IPS-20b (cell line): ENCODE results near the gene TMEM62.

Experiments
- H3K27ac ChIP-seq: one replicate; pipeline ENCODE4 v1.5.1; 2013; ENCODE audit warnings: low read length
- H3K27me3 ChIP-seq: 2 replicates; pipeline ENCODE4 v1.6.1; 2013; ENCODE audit warnings: mild to moderate bottlenecking, low read length, inconsistent platforms; ENCODE audit not compliant: insufficient read depth
- H3K36me3 ChIP-seq: 2 replicates; pipeline ENCODE4 v1.6.1; 2013; ENCODE audit warnings: low read depth, mild to moderate bottlenecking, inconsistent platforms, low read length, moderate library complexity; ENCODE audit not compliant: insufficient read depth
- H3K4me1 ChIP-seq: 2 replicates; pipeline ENCODE4 v1.6.1; 2013; ENCODE audit warnings: mild to moderate bottlenecking, control low read depth, inconsistent platforms, low read length, moderate library complexity; ENCODE audit not compliant: insufficient read depth
- H3K4me3 ChIP-seq: 2 replicates; pipeline ENCODE4 v1.5.1; 2013; ENCODE audit warnings: mild to moderate bottlenecking, low read length, inconsistent platforms
- H3K9ac ChIP-seq: 2 replicates; pipeline ENCODE4 v1.6.1; 2013; ENCODE audit warnings: low read depth, mild to moderate bottlenecking, inconsistent platforms, low read length, moderate library complexity
- H3K9me3 ChIP-seq: 2 replicates; pipeline ENCODE4 v1.6.1; 2013; ENCODE audit warnings: mild to moderate bottlenecking, low read depth, low read length, inconsistent platforms; ENCODE audit not compliant: insufficient read depth

The TMEM62 gene

GRCh38 chr15:43226436-43227305 is 93.3 kb downstream of the TMEM62 start:
- Histone ChIP-seq H3K9ac (no peak overlapping the region), H3K4me3 (no peak overlapping the region), H3K36me3 (no peaks in the 10 kb centered on the region), H3K27me3 (no peaks in the 10 kb centered on the region), H3K27ac (no peak overlapping the region), H3K9me3 (no peaks in the 10 kb centered on the region), H3K4me1 (no peaks in the 10 kb centered on the region)

- H3K9me3 ChIP-seq: no peaks in the 10 kb centered on the region
- no peaks in the 10 kb centered on the region for H3K36me3 ChIP-seq
- no peak overlapping the region for H3K4me3 ChIP-seq
- H3K9ac ChIP-seq: no peak overlapping the region
- H3K27me3 ChIP-seq: no peaks in the 10 kb centered on the region
- no peak overlapping the region for H3K27ac ChIP-seq
- no peaks in the 10 kb centered on the region for H3K4me1 ChIP-seq
These were observed 96.6 kb downstream of the TMEM62 start for GRCh38 chr15:43229977-43230376.

- no peaks in the 10 kb centered on the region for H3K4me1 ChIP-seq
- H3K9me3 ChIP-seq: no peaks in the 10 kb centered on the region
- H3K9ac ChIP-seq: no peak overlapping the region
- no peaks in the 10 kb centered on the region for H3K36me3 ChIP-seq
- no peaks in the 10 kb centered on the region for H3K27me3 ChIP-seq
- H3K4me3 ChIP-seq: no peak overlapping the region
- H3K27ac ChIP-seq: no peak overlapping the region
These were observed 97.3 kb downstream of the TMEM62 start for GRCh38 chr15:43230640-43231115.

GRCh38 chr15:43232289-43232874 is 99.0 kb downstream of the TMEM62 start:
- no peak overlapping the region for H3K4me3 ChIP-seq
- no peak overlapping the region for H3K27ac ChIP-seq
- no peaks in the 10 kb centered on the region for H3K9me3 ChIP-seq
- H3K36me3 ChIP-seq: no peaks in the 10 kb centered on the region
- no peak overlapping the region for H3K9ac ChIP-seq
- H3K27me3 ChIP-seq: no peaks in the 10 kb centered on the region
- no peaks in the 10 kb centered on the region for H3K4me1 ChIP-seq
